Astrocyte of the hippocampus (primary cell): ENCODE data around the gene SECISBP2.

Experiments
- DNase-seq: peaks from one replicate; pipeline ENCODE4 v3.0.0; 2011; ENCODE audit warnings: low read depth, low spot score

SECISBP2 gene

DNA sequence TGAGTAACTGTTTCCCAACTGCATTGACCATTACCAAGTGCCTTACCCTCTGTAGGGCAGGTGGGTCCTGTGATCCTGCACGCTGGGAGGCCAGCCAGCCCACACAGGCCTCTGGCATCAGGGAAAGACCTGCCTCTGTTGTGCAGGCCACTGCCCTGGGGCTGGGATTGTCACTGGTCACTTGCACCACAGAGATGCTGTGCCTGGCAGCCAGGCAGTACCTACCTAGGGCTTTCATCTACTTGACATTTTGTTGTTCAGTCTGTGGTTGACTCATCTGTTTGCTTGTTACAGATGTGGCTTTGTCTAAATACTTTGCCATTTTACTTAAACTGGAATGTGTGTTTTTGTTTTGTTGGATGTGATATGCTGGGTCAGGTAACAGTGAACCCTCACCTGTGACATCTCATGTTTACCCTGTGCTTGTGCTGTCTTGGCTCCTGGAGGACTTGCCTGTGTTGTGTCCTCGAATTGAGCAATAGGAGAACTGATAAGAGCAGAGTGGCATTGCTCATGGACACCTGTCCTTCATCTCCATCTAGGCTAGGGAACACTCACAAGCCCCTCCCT, 32.8 kb downstream of the SECISBP2 start:
- DNase-seq, result no peak

DNA sequence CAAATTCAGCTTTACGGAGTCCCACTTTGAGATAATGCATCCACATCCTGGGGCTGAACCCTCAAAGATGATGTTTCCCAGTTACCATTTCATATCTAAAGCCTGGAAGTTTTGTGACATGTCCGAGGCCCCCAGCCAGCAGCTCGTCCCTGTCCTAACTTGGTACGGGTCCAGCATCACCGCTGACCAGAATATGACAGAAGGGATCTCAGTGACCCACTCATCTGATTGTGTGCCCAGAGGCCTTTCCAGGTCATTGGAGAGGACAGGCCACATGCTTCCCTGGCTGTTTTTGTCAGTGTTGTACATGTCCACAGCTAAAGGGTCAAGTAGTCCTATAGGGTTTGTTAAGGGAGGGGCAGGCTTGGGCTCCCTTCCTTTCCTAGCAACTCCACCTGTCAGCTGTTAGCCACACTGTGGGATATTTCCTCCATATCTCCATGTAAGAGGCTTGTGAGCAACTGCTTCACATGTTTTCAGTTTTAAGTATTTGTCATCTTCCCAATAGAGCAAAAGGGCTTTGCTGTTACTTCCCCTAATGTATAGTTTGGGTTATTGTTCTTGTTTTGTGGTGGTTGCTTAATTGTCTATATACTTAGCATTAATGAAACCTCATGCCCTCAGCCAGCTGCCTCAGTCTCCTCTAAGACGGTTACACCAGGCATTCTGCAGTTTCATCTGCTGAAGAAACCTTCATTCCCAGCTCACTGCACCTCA, 33.4 kb downstream of the SECISBP2 start:
- no peak for DNase-seq

DNA sequence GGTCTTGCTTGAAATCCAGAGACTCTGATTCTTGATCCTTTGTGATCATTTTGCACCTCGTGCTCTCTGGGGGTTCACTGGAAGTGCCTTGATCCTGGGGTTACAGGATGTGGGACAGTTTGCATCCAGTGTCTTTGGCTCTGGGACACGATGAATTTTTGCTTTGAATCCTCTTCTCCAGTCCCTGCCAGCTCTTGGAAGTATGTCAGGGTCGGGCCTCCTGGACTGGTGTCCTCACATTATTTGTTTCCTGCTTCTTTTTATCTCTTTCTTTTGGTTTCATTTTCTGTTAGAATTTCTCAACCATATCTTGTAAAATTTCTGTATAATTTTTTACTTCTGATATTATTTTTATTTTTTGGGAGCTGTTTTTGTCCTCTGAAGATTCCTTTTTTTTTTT, 34.2 kb downstream of the SECISBP2 start:
- DNase-seq, result no peak

DNA sequence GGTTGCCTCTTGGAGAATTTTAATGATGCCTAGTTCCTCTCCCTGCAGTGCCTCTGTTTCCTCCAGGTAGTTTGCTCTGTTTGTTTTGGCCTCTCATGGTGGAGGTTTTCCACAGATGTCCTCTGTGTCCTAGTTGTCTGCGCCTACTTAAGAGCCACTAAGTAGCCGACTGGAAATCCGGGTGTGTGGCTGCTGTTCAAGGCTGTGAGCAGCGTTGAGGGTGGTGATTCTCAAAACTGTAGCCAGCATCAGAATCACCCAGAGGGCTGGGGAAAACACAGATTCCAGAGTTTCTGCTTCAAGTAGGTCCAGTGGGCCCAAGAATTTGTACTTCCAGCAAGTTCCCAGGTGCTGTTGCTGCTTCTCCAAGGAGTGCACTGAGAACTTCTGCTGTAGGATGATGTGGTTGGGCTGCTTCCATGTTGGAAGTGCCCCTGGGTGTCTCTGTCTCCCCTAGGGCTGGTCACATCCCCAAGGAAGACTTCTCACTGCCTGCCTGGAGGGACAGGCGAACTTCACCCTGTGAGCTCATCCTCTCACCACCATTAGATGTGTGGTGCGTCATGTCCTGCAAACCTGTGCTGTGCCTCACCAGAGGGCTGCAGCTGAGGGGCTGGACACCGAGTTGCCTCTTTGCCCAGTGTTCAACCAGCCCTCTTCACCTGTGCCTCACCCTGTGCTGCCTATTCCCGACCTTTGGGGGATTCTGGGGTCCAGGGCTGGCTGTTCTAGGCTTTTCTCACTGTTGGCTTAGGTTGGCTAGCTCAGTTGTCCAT, 34.8 kb downstream of the SECISBP2 start:
- no peak for DNase-seq

DNA sequence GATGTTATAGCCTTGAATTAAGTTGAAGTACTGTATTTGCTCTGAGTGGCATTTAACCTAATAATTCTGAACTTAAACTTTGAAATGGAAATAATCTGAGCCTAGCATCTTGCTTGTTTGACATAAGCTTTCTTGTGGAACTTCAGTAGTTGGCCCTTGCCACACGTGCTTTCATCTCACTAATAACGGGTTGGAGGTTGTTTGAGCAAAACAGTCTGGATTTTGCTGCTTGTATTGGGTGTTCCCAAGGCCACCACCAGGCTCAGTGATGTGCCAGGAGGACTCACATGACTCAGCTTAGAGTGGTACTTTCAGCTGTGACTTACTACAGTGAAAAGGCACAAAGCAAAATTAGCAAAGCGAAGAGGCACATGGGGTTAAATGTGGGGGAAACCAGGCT, 35.7 kb downstream of the SECISBP2 start:
- no peak for DNase-seq

DNA sequence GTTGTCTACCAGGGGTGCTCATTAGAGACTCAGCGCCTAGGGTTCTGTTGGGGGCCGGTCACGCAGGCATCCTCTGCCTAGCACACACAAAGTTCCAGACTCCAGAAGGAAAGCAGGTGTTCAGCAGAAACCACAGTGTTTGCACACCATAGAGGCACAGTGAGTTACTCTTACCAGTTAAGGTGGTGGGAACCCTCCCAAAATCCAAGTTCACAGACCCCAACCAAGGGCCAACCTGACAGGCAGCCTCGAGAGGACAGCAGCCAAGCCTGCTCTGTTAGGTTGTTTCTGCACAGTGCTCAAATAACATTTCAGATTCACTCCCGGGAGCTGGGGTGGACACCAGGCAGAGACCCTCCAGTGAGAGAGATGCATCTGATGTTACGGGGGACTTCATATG, 36.2 kb downstream of the SECISBP2 start:
- no peak for DNase-seq

DNA sequence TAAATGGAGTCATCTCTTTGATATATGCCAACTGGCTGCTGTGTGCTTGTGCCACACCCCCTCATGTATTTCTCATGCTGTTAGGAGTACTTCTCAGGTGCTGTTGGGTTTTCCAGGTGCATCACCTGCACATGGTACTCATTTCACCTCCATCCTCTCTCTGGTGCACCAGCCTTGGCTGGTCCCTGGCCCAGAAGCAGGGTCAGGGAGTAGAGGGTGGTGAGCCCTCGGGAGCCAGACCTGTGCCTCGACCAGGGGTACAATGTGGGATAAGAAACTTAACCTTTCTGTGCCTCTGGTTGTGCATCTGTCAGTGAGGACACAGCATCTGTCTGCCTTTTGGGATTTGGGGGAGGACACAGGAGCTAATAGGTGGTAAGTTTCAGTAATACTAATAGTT, 38.5 kb downstream of the SECISBP2 start:
- no peak for DNase-seq

DNA sequence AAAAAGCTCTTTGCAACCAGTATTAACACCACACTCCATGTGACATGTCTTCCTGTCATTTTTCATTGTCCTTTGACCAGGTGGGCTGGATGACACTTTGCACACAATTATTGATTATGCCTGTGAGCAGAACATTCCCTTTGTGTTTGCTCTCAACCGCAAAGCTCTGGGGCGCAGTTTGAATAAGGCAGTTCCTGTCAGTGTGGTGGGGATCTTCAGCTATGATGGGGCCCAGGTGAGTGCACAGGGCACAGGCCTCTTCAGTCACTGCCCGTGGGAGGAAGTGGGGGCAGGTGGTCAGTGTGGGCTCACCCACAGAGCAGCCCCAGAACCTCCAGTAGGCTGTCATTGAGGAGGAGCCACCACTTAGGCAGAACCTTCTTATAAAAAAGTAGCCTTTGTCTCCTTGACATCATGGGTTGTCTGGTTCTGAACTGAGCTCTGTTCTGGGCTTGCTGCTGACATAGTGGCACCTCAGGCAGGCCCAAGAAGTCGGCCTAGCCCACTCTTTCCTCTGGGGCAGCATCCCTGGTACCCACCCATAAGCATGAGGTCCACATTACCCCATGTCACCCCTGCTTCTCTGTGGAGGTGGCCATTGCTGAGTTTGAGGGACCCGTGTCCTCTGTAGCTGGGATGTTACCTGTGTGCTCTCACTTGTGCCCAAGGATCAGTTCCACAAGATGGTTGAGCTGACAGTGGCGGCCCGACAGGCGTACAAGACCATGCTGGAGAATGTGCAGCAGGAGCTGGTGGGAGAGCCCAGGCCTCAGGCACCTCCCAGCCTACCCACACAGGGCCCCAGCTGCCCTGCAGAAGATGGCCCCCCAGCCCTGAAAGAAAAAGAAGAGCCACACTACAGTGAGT, 39.3 kb downstream of the SECISBP2 start:
- DNase-seq, result no peak

DNA sequence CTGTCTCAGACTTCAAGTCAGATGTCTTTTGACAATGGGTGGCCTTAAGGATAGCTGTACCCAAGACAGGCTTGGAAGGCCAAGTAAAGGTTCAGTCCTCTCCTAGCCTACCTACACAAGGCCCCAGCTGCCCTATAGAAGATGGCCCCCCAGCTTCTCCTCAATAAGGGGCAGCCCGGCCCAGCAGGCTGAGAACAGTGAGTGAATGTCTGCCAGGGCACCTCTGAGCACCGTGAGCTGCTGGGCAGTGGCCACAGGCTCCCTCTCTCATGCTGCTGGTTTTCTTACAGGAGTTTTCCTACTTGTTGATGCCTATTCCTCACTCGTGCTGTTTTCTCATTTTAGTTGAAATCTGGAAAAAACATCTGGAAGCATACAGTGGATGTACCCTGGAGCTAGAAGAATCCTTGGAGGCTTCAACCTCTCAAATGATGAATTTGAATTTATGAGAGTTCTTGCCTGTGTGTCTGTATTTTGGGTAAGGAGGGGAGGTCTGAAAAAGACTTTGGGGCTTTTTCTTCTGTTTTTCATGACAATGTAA, 40.1 kb downstream of the SECISBP2 start:
- DNase-seq, result no peak

DNA sequence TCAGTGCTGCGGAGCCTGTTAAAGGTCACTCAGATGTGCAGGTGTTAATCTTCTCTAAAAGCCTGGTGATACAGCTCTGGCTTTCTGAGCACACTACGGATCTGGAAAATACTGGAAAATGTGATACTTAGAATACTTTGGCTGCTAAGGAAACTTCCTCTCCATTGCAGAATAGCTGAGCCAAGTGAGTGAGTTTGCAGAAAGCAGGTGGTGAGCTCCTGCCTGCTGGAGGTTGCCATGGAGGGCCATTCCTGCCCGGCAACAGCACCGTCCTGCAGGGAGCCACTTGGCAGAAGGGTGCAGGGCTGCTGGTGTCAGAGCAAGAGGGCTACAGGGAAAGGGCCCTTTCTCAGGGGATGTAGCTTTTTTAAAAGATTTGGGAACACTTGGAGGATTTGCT, 40.7 kb downstream of the SECISBP2 start:
- DNase-seq, result peak; percentile 42

DNA sequence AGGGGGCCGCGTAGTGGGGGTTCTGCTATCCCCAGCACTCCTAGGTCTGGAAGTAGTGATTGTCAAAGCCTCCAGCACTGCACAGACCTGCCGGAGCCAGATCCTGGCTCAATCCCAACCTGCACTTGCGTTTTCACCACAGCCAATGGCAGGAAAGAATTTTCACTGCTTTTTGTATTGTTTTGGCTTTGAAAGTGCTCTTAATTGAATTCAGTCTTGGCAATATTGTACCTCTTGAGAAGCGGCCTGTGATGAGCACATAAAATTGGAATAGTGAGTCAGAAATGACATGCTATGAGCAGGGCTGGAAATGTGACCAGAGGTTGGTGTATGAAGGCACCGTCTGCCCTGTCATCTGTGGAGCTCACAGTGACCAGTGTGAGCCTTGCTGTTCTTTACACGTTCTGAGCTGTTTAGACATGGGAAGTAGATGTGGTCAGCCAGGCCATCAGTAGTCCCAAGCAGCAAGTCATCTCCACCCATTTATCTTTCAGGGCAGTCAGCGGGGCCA, 41.5 kb downstream of the SECISBP2 start:
- peak; percentile 35 for DNase-seq

DNA sequence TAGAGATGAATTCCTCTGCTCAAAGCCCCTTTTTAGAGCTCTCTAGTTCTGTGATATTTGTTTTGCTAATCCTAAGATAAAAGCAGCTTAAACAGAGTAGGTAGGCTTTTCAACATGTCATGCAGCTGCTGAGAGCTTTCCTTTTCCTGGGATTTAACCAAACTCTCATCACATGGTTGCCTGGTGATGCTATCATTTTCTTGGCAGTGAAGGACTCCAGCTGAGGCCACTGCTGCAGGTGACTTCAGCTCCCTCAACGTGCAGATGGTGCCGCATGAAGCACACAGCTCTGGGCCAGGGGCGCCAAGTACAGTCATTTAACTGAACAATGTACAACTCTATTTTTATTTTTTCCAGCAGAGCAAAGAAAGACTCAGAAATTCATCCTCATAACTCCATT, 42.2 kb downstream of the SECISBP2 start:
- no peak for DNase-seq

DNA sequence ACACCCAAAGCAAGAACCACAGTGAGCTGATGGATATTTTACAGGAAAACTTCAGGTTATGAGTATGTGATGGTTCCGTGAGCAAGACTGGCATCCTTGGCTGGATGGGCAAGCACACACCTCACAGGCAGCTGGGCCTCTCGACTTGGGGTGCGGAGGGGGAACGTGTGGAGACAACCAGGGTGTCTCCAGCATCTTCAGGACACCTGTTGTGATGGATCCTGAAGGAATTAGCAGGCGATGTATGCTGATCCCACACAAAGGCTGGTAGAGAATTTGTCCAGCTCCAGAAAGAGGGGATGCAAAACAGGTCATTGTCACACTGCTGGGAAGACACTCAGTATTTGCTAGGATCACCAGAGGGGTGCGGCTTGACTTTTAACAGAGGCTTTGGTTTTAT, 42.7 kb downstream of the SECISBP2 start:
- no peak for DNase-seq

DNA sequence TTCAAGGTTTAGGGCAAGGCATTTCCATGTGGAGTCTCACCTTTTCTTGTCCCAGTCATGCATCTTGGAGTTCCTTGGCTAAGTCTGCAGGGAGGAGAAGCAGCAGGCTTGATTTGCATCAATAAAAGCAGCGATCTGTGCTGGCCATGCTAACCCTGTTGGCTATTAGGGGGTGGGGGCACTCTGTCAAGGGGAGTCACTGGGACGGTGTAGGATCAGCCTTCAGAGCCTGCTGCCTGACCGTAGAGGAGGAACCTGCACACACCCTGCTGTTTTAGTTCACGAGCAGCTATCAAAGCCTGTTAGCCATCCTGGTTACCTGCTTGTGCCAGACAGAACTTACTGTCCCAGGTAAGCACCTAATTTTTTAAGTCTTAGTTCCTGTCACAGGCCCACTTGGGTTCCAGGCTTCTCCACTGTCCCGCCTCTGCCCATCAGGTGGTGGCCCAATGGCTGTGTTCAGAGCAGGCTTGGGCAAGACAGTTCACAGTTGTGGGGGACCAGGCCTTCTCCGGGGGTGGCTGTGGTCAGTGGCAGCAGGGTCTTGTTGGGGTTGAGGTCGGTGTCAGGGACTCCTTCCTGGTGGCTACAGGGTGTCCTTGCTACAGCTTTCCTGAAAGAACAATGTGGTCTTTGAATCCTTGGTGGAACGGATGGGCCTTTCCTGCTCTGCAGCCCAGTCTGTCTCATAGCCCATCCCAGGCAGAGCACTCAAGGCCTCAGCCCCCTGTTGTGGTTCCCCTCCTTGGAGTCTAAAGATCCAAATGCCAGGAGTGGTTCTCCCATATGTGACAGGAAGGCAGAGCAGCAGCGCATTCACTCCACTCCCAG, 43.7 kb downstream of the SECISBP2 start:
- DNase-seq, result no peak

DNA sequence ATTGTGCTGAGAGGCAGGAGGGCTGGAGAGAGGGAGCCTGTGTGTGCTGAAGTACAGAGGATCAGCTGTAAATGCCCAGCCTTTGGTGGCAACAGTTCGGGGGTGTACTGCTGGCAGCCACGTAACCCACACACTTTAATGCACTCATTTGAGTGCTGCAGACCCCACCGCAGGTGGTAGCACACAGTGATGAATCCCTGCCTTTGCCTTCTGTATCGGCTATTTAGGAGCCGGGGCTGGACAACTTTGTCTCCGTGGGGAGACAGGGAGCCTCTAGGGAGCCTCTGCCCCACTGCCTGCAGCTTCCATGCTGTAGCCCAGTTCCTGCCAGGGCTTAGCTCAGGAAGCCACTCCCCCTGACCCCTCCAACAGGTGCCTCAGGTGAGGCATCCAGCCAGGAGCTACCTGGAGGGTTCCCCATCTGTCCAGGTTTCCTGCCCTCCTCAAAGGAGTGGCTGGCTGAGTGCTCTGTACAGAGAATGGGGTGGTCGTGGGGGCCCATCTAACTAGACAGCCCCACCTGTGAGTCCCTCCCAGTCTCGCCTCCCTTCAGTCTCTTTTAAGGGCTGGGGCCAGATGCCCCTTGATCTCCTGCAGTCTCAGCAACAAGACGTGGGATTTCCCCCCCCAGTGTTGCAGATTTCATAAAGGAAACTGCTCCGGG, 44.5 kb downstream of the SECISBP2 start:
- no peak for DNase-seq

DNA sequence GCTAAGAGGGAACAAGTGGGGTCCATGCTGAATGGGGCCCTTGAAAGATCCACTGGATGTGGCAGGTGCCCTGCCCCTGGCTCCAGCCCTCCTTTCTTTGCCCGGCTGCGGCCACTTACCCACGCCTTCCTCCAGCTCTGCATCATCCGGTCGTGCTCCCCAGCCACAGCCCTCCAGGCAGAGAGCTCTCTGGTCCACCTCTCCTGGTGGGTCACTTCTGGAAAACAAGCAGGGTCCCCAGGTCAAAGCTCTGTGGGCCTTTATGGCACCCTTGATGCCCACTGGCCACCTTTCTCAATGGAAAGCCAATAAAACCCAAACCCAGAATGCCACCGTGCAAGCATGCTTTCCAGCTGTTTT, 45.0 kb downstream of the SECISBP2 start:
- DNase-seq, result no peak

DNA sequence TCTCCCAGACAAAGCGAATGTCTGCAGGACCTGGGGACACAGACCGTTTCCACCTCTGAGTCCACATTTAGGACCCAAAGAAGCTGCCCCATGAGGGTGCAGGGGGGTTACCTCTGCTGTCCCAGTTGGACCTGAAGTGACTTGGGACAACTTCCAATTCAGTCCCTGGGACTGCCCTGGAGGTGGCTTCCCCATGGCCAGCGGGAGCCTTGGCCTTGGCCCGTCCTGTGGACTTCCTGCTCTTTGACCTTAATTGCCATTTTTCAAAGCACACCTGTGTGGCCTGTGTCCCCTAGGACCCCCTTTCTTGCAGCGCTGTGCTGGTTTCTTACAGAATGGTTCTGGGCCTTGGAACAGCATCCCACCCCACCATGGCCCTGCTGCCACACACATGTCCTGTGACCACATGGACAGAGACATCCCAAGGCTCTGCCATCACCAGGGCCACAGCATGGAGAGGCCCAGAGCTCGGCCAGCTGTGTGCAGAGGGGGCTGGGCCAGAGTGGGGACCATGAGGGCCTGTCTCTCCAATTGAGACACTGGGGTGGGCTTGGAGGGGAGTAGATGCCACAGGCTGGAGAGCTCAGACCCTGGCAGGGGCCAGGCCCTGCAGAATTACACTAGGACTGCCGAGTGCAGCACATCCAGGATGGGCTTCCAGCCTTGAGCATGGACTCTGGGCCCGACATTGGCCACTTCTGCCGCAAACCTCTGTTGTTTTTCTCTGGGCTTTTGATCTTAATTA, 45.8 kb downstream of the SECISBP2 start:
- DNase-seq, result no peak

DNA sequence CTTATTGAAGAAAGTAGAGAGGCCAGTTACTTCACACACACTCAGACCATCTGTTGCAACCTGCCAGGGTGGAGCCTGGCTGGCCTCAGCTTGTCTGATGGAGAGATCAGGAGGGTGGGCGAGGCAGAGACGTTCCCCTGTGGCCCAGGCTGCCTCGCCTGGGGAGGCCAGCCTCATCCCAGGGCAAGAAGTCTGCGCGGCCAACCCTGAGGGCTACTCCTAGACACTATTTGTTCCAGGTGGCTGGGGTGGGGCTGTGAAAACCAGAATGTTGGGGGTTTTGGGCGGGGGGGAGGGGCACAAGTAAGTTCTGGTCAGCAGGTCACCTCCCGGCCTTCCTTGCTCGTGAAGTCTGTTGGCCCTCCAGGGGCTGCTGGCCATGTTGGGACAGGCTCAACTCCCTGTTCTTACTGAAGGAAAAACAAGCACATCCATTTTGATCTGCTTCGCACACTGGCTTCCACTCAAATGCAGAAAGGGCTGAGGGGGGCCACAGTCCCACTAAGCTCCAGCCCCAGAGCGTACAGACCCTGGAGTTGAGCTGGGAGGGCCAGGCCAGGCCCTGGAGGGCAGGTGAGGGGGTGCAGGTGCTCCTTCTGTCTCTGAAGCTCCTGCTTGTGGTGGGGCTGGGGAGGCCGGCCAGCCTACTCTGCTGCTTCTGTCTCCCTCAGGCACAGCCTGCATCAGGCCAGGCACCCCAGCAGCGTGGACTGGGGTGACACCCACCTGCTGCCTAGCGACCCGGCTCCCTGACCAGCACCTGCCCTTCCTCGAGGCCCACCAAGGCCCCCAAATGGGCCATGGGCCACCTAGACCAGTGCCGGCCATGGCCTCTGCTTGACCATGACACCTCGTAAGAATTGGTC, 46.6 kb downstream of the SECISBP2 start:
- DNase-seq, result no peak

DNA sequence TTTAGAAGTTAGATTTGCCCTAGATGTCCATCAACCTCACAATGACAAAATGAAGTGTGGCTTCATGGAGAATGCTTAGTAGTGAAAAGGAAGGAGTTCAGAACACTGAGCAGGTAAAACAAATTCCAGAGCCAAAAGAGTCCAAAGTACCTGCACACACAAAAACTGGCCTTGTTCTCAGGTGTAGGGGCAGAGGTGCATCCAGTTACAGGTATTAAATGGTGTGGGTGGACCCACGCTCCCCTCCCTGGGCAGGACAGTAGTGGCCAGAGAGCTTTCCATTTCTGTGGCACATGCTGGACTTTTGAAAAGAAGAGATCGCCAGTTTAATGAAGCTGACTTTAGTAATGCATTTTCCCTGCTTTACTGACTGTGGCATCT, 47.2 kb downstream of the SECISBP2 start:
- DNase-seq, result no peak
